Astrocyte (in vitro differentiated cells and primary cell): ENCODE results near the gene ELF5. TPM values are rescaled to one million over a fixed set of nuclear protein-coding genes. Genes with fewer than 3 reads are reported as not detected.

Source experiments
- DNase-seq: peaks from one replicate; pipeline ENCODE4 v3.0.0-alpha.2; 2010; ENCODE audit warnings: low read depth
- FAIRE-seq: peaks from 2 replicates; lab custom pipeline; 2011; peaks lifted over from hg19 to GRCh38; lab: Jason Lieb, UNC
- H2AFZ ChIP-seq: 2 replicates; pipeline ENCODE4 v1.6.0; 2012; ENCODE audit warnings: low read depth, low read length, inconsistent platforms
- H3K27ac ChIP-seq: 2 replicates; pipeline ENCODE4 v1.5.1; 2011; ENCODE audit warnings: low read depth, low read length, inconsistent platforms
- H3K27me3 ChIP-seq: 2 replicates; pipeline ENCODE4 v1.6.0; 2011; ENCODE audit warnings: low read length, inconsistent platforms; ENCODE audit not compliant: insufficient read depth
- H3K36me3 ChIP-seq: 2 replicates; pipeline ENCODE4 v1.5.1; 2011; ENCODE audit warnings: low read length, inconsistent platforms; ENCODE audit not compliant: insufficient read depth
- H3K4me1 ChIP-seq: 2 replicates; pipeline ENCODE4 v1.5.1; 2011; ENCODE audit warnings: low read length, inconsistent platforms; ENCODE audit not compliant: insufficient read depth
- H3K4me2 ChIP-seq: 2 replicates; pipeline ENCODE4 v1.6.0; 2012; ENCODE audit warnings: low read length, inconsistent platforms
- H3K4me3 ChIP-seq: 2 replicates; pipeline ENCODE4 v1.5.1; 2011; ENCODE audit warnings: low read depth, mild to moderate bottlenecking, low read length, inconsistent platforms; ENCODE audit not compliant: insufficient read depth
- H3K79me2 ChIP-seq: 2 replicates; pipeline ENCODE4 v1.6.0; 2012; ENCODE audit warnings: mild to moderate bottlenecking, low read length, inconsistent platforms; ENCODE audit not compliant: insufficient read depth
- H3K9ac ChIP-seq: 2 replicates; pipeline ENCODE4 v1.6.0; 2012; ENCODE audit warnings: mild to moderate bottlenecking, low read length, inconsistent platforms
- H3K9me3 ChIP-seq: 2 replicates; pipeline ENCODE4 v1.5.1; 2012; ENCODE audit warnings: low read depth, mild to moderate bottlenecking, low read length, inconsistent platforms; ENCODE audit not compliant: insufficient read depth
- H4K20me1 ChIP-seq: 2 replicates; pipeline ENCODE4 v1.6.0; 2012; ENCODE audit warnings: low read length, inconsistent platforms; ENCODE audit not compliant: insufficient read depth
- H3K27ac Mint-ChIP-seq: one replicate; pipeline ENCODE4 v1.8.0; 2021; ENCODE audit warnings: mild to moderate bottlenecking, mixed read lengths; ENCODE audit not compliant: unreplicated experiment
- H3K27me3 Mint-ChIP-seq: one replicate; pipeline ENCODE4 v1.8.0; 2021; ENCODE audit warnings: low read depth, mixed read lengths; ENCODE audit not compliant: unreplicated experiment
- H3K36me3 Mint-ChIP-seq: one replicate; pipeline ENCODE4 v1.8.0; 2021; ENCODE audit warnings: low read depth, mixed read lengths; ENCODE audit not compliant: unreplicated experiment
- H3K4me1 Mint-ChIP-seq: one replicate; pipeline ENCODE4 v1.8.0; 2021; ENCODE audit warnings: low read depth, mixed read lengths; ENCODE audit not compliant: unreplicated experiment
- H3K4me3 Mint-ChIP-seq: one replicate; pipeline ENCODE4 v1.8.0; 2021; ENCODE audit warnings: mild to moderate bottlenecking, moderate library complexity, mixed read lengths; ENCODE audit not compliant: unreplicated experiment
- H3K9me3 Mint-ChIP-seq: one replicate; pipeline ENCODE4 v1.8.0; 2021; ENCODE audit warnings: mild to moderate bottlenecking, mixed read lengths; ENCODE audit not compliant: unreplicated experiment
- CTCF ChIP-seq: IDR thresholded peaks from 2 replicates; pipeline ENCODE4 v1.5.1; 2011; ENCODE audit warnings: low read depth, mild to moderate bottlenecking, inconsistent platforms, low read length, moderate library complexity; ENCODE audit not compliant: insufficient read depth
- EZH2 ChIP-seq: IDR thresholded peaks from 2 replicates; pipeline ENCODE4 v1.6.1; 2012; ENCODE audit warnings: mild to moderate bottlenecking, low read length, inconsistent platforms; ENCODE audit not compliant: insufficient read depth
- total RNA-seq: library from RNA; stranded (reverse); gene quantifications from 2 replicates; pipeline ENCODE4 v1.2.1, GENCODE V29; 2021

The ELF5 gene
- total RNA-seq, 1 donor from 2014 or later, result not detected

GRCh38 chr11:34499719-34500500 lies 13.7 kb downstream of the ELF5 start:
- Mint-ChIP-seq H3K9me3 (no peaks in the 10 kb centered on the region), H3K4me3 (no peak overlapping the region), H3K4me1 (peaks cover 16% of the 10 kb centered on the region), H3K27me3 (peaks cover 9% of the 10 kb centered on the region), H3K36me3 (no peaks in the 10 kb centered on the region), H3K27ac (no peak overlapping the region)
- Histone ChIP-seq H3K9me3 (no peaks in the 10 kb centered on the region), H3K9ac (no peak overlapping the region), H3K27ac (no peak overlapping the region), H3K27me3 (no peaks in the 10 kb centered on the region), H4K20me1 (no peaks in the 10 kb centered on the region), H3K79me2 (no peaks in the 10 kb centered on the region), H3K36me3 (no peaks in the 10 kb centered on the region), H2AFZ (no peak overlapping the region), H3K4me1 (peaks cover 25% of the 10 kb centered on the region), H3K4me3 (no peak overlapping the region), H3K4me2 (no peak overlapping the region)
- no peak for FAIRE-seq
- DNase-seq, result no peak
- TF ChIP-seq CTCF (no peak), EZH2 (no peak)

DNA sequence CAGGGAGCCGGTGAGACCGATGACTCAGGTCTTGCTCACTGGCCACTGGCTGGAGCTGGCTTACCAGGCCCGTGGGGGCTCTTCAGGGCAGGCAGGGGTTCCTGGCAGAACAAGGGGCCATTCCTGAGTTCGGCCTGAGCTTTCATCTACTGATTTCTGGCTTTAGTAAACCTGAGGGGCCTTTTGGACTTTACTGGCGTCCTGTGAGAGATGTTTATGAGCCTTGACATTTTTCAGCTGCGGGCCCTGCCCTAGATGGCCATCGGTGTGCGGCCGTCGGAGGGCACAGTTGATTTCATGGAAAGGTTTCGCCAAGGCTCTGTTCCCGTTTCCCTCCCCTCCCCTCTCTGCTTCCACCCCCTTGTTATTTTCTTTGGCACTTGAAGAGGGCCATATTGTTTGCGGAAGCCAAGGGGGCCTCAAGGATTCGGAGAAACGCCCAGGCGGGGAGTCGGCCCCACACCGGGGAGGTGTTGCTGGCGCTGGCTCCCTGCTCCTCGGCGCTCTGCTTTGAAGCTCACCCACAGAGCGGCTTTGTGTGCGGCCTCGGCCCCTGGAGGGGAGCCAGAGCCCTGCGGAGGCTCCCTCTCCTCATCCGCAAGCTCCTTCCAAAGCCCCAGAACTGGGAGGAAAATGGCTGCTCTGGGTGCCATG lies 17.7 kb downstream of the ELF5 start:
- H3K27me3 ChIP-seq, result no peaks in the 10 kb centered on the region
- FAIRE-seq, result no peak
- peak overlapping the region; percentile 65 for H2AFZ ChIP-seq
- no peaks in the 10 kb centered on the region for H3K9me3 ChIP-seq
- H3K4me3 Mint-ChIP-seq, result no peak overlapping the region
- H3K27ac Mint-ChIP-seq, result no peak overlapping the region
- H3K4me1 Mint-ChIP-seq, result no peaks in the 10 kb centered on the region
- no peak overlapping the region for H3K9ac ChIP-seq
- peaks cover 5% of the 10 kb centered on the region for H3K27me3 Mint-ChIP-seq
- peak overlapping the region; percentile 28 for H3K27ac ChIP-seq
- no peaks in the 10 kb centered on the region for H3K9me3 Mint-ChIP-seq
- no peaks in the 10 kb centered on the region for H4K20me1 ChIP-seq
- peaks cover 3% of the 10 kb centered on the region for H3K4me1 ChIP-seq
- no peaks in the 10 kb centered on the region for H3K36me3 ChIP-seq
- peak; percentile 29 for DNase-seq
- no peaks in the 10 kb centered on the region for H3K36me3 Mint-ChIP-seq
- no peak for TF ChIP-seq CTCF
- no peak for TF ChIP-seq EZH2
- no peaks in the 10 kb centered on the region for H3K79me2 ChIP-seq
- H3K4me2 ChIP-seq, result peak overlapping the region; percentile 57
- H3K4me3 ChIP-seq, result no peak overlapping the region
